Stimulated activated CD4-positive, alpha-beta T cell treated with anti-CD3 and anti-CD28 coated beads, Interleukin-12 subunit alpha, Interleukin-12 subunit beta, amount 100 ng/mL, for 4 hours (primary cell): ENCODE data around the gene TMEM86A.
A peak's percentile ranks its signal among the peaks of the same experiment; 100 is the strongest.

ENCODE experiments used
- DNase-seq: peaks from one replicate; pipeline ENCODE4 v3.0.0-alpha.2; 2020

TMEM86A gene

DNA sequence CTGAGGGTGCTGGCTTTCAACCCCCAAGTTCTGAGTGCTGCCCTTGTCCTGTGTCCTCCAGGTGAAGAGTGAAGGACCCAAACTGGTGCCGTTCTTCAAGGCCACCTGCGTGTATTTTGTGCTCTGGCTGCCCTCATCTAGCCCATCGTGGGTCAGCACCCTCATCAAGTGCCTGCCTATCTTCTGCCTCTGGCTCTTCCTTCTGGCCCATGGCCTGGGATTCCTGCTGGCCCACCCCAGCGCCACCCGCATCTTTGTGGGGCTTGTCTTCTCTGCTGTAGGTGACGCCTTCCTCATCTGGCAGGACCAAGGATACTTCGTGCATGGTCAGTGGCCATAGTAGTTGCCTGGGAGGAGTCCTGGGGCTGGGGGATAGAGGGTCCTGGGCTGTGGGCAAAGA lies 2.3 kb downstream of the TMEM86A start:
- DNase-seq, result no peak

DNA sequence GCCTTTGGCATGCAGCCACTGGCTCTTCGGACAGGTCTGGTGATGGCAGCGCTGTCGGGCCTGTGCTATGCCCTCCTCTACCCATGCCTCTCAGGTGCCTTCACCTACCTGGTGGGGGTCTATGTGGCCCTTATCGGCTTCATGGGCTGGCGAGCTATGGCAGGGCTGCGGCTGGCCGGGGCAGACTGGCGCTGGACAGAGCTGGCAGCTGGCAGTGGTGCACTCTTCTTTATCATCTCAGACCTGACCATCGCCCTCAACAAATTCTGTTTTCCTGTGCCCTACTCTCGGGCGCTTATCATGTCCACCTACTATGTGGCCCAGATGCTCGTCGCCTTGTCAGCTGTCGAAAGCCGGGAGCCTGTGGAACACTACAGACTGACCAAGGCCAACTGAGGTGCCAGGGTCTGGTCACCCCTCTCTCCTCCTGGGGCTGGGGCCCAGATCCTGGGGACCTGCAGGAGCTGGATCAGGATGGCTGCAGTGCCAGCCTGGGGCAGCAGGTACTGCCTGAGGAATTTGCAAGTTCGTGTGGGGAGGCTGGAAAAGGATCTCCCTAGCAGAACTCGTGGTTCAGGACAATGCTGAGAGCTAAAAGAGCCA lies 3.1 kb downstream of the TMEM86A start:
- no peak for DNase-seq

DNA sequence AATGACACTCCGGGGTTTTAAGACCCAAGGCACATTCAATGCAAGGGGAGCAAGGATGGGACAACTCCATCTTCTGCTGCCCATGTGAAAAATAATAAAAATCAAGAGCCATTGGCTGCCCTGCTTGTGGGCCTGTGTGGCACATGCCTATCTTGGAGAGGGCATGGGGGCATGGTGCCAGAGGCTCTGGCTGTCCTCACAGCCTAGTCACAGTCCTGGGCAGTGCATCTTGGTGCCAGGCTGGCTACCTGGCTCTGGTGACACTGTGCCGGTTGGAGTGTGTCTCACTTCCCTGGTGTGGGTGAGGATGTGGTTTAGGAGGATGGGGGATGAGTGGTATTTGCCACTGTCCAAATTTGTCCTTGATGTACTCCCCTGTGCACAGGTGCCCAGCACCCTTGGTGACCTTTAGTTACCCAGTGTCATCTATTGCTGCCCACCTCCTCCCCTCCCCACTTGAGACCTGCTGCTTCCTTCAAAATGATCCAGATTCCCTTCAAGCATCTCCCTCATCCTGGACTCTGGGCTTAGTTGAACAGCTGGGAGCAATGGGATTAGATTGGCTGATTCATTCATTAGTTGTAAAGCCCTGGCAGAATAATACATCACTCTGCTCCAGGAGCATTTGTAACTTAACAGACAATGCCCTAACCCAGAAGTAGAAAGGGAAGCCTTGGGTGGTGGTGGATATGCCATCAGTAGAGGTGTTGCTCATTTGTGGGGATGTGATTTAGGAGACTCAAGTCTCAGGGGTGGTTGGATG lies 4.6 kb downstream of the TMEM86A start:
- no peak for DNase-seq

DNA sequence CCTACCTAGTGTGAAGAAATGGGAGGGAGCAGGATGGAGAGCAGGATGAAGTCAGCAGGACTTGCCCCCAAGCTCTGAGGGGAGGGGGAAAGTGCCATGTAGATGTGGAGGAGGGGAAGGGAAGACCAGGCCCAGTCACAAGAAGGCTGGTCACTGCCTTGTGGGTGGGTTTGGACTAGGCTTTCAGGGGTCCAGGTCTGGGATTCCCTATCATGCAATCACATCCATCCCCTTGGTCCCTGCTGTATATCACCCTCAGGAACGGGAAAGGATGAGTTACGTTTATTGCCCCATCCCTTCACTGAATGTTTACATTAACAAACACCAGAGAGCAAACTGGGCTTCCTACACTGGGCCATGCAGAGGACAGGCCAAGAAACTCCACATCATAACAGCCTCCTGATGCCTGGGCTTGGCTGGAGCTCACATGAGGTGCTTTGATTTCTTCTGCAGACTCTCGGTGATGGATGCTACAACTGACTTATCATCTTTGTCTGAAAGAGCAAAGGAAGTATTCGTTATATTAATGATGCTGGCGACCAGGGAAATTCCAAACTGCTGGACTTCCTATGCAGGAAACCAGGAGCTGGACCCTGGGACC lies 5.6 kb downstream of the TMEM86A start:
- no peak for DNase-seq

DNA sequence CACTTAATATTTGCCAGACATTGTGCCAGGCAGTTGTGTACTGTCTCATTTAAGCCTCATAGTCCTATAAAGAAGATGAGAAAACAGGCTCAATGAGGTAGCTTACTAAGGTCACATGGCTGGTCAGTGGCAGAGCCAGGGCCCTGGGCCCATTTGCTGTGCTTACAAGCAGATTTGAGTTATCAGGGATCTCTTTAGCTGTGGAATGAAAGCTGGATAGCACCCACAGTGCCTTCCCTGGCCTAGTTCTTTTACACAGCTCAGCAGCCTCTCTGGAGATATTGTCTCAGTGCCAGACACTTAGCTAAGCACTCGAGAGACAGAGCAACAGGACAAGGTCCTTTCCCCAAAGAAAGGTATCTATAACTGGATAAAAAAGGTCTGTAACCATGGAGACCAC lies 6.1 kb downstream of the TMEM86A start:
- DNase-seq, result no peak

DNA sequence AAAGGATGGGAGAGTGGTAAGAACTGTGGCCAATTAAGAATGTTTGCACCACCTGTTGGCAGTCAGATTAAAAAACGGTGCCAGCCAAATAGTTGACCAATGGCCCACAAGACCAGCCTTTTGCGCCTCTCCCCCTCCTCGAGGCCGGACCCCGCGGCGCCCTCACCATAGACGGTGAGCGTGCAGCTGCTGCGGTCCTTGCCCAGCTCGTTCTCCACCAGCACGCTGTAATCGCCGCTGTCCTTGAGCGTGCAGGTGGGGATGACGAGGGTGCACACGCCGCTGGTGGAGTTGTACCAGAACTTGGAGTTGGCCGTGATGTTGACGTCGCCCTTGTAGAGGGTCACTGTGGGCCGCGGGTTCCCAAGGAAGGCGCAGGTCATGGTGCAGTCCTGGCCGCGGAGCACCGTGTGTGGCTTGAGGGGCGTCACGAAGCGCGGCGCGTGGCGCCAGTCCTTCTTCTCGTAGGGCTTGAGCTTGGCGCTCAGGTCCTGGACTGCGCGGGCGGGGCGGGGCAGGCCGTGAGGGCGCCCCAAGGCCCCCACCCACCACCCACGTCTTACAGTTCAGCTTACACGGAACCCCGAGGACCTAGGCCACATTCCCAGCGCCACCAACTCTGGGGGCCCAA lies 7.2 kb downstream of the TMEM86A start:
- DNase-seq, result no peak

DNA sequence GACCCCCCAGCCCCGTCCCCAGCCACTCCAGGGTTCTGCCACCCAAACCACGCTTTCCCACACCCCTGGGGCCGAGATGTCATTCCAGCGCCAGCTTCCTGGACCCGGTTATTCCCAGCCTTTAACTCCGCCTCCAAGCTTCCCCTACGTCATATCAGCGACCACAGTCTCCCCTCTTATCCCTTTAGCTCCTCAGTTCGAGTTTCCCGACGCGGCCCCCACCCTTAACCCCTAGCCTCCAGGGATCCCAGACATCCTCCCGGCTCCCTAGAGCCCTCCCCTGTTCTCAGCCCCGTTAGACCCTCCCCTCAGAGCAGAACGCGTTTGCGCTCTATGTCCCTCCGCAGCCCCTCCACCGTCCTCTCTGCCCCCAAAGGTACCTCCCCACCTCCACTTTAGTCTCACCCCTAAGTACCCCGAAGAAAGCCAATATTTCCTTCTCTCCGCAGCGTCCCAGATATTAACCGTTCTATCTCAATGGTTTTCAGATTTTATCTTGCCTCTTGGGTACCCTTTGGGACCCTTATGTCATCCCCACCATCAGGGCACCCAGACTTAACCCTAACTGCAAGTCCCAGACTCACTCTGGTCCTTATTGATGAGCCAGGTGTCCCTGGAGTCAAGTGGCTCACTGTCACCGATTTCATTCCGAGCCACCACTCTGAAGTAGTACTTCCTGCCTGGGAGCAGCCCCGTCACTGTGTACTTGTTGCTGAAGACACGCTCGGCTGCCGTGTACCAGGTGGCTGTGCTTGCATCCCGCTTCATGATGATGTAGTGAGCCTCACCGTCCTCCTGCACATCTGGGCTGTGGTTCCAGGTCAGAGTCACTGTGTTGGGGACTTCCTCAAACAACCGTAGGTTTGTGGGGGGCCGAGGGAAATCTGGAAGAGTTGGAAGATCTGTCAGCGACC lies 8.0 kb downstream of the TMEM86A start:
- DNase-seq, result peak; percentile 45

DNA sequence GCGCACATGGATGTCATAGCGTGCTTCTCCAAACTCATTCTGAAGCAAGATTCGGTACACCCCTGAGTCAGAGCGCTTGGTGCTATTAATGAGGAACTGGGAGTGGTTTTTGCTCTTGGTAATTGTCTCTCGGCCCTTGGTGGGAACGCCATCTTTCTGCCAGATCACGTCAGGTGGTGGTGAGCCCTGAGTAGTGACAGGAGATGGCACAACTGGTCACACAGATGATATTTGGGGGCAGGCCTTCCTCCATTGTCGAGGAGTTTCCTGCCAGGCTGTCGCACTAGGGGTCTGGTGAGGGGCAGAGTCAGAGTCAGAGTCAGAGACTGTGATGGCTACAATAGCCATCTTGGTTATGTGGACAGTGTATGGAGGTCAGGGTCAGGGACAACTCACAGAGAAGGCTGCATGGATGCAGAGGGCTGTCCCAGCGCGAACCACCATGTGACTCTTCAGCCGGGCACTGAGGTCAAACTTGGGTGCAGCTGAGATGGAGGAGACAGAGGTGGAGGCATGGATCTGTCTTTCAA lies 9.3 kb downstream of the TMEM86A start:
- no peak for DNase-seq

DNA sequence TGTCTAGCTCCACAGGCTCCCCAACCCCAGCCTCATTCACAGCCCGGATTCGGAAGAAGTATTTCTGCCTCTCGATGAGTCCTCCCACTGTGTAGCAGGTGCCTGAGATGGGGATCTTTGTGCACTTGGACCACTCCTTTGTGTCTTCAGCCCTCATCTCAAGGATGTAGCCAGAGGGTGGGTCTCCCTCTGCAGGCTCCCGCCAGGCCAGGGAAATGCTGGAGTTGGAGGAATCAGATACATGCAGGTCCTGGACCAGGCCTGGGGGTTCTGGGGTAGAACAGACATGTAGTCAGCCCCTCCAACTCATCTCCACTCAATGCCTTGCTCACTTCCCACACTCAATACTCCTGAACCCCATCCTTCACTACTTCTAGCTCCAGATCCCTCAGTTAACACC lies 10.8 kb downstream of the TMEM86A start:
- DNase-seq, result no peak

DNA sequence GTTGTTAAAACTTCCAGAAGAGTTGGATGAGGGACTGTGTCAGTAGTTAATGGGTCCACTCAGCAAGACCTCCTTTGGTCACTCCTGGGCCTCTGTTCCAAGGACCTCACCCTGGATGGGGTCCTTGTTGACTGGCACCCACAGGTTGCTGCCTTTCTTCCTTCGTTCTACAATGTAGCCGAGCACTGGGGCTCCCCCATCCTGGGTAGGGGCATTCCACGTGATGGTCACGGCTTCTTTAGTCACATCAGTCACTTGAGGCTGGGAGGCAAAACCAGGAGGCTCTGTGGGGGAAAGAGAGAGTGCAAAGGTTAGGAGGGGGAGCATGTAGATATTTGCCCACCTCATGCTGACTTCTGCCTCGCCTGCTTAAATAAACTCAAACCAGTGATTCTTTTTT lies 12.0 kb downstream of the TMEM86A start:
- no peak for DNase-seq

DNA sequence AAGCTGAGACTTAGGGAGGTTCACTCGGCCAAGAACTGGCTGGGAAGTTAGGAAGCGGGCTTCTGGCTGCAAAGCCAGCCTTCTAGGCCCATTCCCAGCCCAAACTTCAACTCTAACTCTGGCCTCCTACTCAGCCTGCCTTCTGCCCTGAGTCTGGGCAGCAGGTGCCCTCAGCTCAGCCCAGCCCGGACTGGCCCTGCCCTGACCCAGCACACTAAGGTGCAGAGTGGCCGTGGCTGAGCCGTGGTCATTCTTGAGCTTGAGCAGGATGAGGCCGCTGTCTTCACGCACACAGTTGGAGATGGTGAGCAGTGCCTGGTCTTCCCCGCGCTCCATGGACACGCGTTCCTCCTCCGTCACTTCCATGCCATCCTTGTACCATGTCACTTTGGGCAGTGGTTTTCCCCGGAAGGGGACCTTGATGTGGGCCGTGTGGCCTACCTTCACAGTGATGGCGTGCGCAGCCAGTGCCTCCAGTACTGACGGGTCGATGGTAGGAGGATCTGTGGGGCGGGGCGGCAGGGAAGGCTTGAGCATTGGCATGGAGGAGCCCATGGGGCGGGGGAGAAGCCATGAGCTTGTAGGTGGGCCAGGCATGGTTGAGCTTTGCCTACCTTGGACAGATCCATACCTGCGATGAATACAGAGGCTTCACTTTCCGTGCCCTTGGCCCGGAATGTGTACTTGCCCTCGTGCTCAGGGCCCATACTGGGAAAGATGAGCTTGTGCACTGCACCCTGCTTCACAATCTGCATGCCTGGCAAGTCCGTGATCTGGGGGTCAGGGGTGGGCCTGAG lies 15.3 kb downstream of the TMEM86A start:
- no peak for DNase-seq

DNA sequence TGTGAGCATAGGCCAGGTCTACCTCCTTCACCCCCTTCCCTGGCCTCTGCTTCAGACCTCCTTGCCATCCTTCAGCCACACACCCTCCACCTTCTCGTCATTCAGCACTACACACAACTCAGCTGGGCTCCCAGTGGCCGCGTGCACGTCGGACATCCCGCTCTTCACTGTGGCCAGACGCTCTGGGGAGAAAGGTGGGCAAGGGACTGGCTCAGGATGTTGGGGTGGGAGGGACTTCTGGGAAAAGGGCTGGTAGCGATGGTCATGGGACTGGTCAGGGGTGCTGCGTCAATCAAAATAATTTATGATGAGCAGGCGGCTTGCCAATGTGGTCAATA lies 15.8 kb downstream of the TMEM86A start:
- no peak for DNase-seq

DNA sequence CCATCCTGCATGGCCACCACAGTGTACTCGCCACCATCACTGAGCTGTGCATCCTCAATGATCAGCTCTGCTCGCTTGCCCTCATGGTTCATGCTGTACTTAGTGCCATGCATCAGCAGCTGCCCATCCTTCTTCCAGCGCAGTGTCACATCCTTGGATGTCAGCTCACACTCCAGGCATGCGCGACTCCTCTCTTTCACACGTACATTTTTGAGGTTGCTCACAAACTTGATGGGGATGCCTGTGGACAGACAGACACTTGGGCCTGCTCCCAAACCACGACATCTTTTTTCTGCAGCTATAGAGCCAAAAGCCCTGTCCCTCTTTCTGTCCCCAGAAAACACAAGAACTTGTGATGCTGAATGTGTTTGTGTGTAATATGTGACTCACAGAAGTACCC lies 16.9 kb downstream of the TMEM86A start:
- no peak for DNase-seq

DNA sequence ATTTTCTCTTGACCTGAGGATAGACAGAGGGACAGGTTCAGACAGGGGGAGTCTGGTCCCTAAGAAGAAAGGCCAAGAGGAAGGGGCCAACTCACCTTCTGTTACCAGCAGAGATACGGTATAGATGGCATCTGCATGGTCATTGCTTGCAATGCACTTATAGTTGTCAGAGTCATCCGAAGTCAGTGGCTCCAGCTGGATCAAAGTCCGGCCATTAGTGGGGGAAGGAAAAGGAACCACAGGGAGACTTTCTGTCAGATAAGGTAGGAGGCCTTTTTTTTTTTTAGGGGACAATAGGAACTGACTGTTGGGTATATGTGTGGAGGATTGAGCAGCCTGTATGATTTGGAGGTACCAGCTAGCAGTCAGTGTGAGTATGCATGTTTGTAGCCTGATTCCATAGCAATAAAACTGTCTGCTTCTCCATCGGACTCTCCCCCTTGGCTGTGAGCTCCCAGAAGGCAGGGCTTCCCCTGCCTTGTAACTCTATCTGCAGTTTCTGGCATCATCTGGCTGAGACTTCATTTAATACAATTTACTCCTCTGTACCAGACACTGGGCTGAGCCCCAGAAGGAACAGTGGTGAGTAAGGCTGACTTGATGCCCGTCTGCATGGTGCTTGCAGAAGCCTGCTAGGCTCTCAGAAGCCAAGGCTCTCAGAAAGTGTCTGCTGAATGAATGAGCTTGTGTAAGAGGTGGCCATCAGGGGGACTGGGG lies 21.7 kb downstream of the TMEM86A start:
- no peak for DNase-seq

DNA sequence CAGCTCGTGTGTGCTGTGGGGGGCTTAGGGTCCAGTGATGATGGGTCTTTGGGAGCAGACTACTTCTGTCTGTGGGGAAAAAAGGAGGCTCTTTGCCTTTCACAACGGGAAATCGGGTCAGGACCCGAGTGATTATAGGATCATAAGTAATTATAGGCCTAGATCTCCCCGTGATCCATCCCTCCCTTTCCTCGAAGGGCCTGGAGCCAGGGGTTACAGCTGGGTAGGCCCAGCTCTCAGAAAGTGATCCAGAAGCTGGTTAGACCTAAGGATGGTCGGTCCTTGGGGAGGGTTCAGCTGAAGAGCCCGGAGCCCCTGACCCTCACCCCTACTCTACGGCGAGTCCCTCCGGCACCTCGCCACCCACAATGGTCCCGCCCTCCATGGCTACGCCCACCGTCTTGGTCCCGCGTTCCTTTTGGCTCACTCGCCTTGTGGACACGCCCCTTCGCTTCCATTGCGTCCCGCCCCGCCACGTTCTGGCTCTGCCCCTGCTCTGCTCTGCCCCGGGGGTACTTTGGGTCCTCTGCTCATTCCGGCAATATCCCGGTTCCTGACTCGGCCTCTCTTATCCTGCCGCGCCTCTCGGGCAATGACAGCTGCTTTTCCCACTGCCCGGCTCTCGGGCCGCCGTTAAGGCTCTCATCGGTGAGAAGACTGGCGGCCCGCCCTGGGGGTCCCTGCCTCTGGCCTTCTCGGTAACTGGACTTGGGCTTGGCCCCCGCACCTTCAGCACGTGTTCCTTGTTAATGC lies 22.4 kb downstream of the TMEM86A start:
- DNase-seq, result peak; percentile 81

DNA sequence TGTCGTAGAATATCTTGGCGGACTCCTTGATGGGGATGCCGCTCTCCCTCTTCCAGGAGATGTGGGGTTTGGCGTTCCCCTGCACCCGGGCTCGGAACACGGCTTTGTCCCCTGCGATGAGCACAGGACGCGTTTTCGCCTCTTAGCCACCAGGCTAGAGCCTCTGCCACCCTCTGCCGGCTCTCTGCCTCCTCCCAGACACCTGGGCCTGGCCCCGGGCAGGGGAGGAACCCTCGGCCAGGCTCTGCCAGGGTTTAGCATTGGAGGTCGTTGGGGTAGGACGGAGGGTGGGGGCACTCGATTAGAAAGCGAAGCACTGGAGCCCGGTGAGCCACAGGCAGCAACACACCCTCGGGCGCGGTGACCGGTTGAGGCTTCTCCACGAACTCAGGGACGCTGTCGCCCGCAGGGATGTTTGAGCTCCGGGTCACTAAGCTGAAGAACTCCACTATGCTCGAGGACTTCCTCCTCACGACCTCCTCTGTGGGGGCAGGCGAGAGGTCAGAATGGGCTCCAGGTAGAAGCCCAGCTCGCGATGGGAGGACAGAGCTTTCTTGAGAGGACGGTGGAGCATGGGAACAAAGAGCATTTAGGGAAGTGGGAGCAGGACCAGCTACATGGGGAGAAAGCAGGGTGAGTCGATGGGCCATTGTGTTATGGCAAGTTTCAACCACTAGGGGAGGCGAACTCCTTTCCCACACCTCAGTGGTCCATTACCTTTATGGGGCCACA lies 23.1 kb downstream of the TMEM86A start:
- peak; percentile 40 for DNase-seq

DNA sequence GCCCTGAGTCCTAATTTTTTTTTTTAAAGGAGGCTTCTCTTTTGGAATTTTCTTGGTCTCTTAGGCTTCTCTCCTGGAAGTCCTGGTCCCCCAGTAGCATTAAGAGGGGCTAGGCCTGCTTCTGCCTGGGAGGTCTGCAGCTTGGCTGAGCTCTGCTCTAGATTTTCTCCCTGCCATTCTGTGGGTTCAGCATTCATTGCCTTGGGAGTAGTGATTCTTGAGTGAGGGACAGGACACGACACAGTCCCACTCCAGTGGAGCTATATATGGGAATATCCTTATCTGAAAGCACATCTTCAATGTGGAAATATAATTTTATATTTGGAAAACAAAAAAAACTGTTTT lies 23.7 kb downstream of the TMEM86A start:
- DNase-seq, result no peak

DNA sequence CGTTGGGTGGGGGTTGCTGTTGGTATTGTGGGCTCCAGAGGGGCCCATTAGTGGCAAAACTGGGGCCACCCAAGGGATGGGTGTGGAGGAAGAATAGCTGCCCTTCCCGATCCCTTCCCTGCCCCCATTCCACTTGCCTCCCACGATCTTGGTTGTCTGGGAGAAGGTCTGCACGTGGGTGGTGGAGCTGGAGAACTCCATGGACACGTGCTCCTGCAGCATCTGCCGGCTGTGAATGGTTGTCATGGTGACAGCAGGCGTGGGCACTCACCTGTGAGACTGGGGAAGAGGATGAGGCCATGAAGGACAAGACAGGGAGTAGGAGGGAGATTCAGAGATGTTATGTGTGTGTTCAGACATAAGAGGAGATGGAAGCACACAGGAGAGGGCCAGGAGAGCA lies 25.4 kb downstream of the TMEM86A start:
- DNase-seq, result no peak

DNA sequence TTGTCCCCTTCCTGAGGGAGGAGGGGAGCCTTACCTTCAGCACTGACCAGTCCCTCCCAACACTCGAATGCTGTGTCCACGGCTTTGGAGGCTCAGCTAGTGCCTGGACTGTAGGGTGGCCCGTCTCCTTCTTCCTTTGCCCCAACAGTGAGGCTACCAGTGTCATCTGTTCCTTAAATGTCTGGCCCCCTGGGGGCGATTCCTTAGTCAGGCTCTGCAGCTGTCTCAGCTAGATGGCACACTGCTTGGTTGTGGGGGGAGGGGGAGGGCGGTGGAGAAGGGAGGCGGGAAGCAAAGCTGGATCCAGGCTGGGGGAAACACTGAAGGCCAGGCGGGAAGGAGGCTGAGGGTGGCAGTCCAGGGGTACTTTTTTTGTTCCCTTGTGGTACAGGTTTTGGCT lies 27.5 kb downstream of the TMEM86A start, which contains the start of gene IGSF22:
Gene IGSF22, minus strand, starts transcription at position 149 of the 400 bp plus-strand sequence. CDS start 1,952 bp downstream, outside the sequence.
- no peak for DNase-seq
